ENCODE data around the gene COX20. TPM values are rescaled to one million over a fixed set of nuclear protein-coding genes. Genes with fewer than 3 reads are reported as not detected.

COX20 gene
- total RNA-seq, 1 experiment from 2014 or later, result 38.0 TPM

DNA sequence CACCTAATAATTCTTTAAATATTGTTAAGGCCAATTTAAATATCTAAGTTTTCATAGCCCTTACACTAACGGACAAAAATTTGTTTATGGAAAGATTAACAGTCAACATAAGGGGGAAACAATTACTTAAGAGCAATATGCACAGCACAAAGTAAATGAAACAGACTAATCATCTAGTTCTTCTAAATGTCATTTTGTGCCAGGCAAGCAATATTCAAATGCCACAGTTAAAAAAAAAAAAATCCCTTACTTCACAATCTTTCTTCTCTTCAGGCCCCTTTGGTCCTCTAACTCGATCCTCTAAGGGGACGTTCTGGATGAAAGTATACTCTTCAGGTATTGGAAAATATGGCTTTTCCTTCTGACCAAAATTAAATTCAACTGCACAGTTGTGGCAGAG is 22.3 kb downstream of the COX20 start:
- no peak for DNase-seq
- Histone ChIP-seq H3K4ac (ENCODE audit: low read depth, low read length) (no peak overlapping the region), H3K14ac (ENCODE audit: insufficient read depth, low read length) (no peak overlapping the region), H3K56ac (ENCODE audit: insufficient read length, low read depth, low read length) (no peak overlapping the region), H2AK5ac (ENCODE audit: insufficient read length, low read length) (no peak overlapping the region), H3K4me2 (ENCODE audit: insufficient read depth, insufficient read length, low read length) (no peak overlapping the region), H4K8ac (replicated peaks; ENCODE audit: insufficient read length, low read depth, low read length) (no peak overlapping the region), H3K79me2 (ENCODE audit: insufficient read depth, low read length) (peaks cover 37% of the 10 kb centered on the region), H3K9me3 (ENCODE audit: control insufficient read depth, low read depth, low read length) (no peaks in the 10 kb centered on the region), H2BK5ac (ENCODE audit: insufficient read length, low read length) (no peak overlapping the region), H3K23me2 (ENCODE audit: insufficient read length, low read depth, low read length, poor library complexity, severe bottlenecking) (peaks cover 7% of the 10 kb centered on the region), H3T11ph (ENCODE audit: low read length) (no peak overlapping the region), H2BK12ac (ENCODE audit: insufficient read length, low read depth, low read length) (no peak overlapping the region), H3K9ac (ENCODE audit: extremely low read depth, insufficient read length, low read length) (no peak overlapping the region), H4K5ac (ENCODE audit: insufficient read length, low read depth, low read length) (no peak overlapping the region), H2AFZ (ENCODE audit: low read length) (no peak overlapping the region), H3K27ac (ENCODE audit: insufficient read length, low read depth, low read length) (no peak overlapping the region), H3K23ac (ENCODE audit: insufficient read length, low read depth, low read length) (no peak overlapping the region), H3K79me1 (ENCODE audit: insufficient read depth, low read depth, low read length, poor library complexity, severe bottlenecking) (peaks cover 3% of the 10 kb centered on the region), H3K18ac (ENCODE audit: insufficient read length, low read depth, low read length) (no peak overlapping the region), H3K4me1 (ENCODE audit: insufficient read depth, low read length) (no peaks in the 10 kb centered on the region), H3K27me3 (ENCODE audit: insufficient read depth, low read length) (no peaks in the 10 kb centered on the region), H2BK20ac (ENCODE audit: low read depth, low read length, poor library complexity, severe bottlenecking) (no peak overlapping the region), H2BK15ac (ENCODE audit: low read depth, low read length) (no peak overlapping the region), H4K91ac (ENCODE audit: insufficient read length, low read depth, low read length) (no peak overlapping the region), H4K20me1 (ENCODE audit: control insufficient read depth, insufficient read depth, insufficient read length) (no peaks in the 10 kb centered on the region), H2BK120ac (ENCODE audit: low read depth, low read length, poor library complexity, severe bottlenecking) (no peak overlapping the region)
- Mint-ChIP-seq H3K27me3 (ENCODE audit: low read depth) (peaks cover 2% of the 10 kb centered on the region; the same call in 1 of the 2 replicates), H3K36me3 (ENCODE audit: insufficient read depth in 1 of 3, low read depth in 3 of 3) (peaks cover 84 to 98% (median 96%) of the 10 kb centered on the region in 3 experiments), H3K27ac (peak overlapping the region in 1 of 3 experiments; percentile 87; a peak in 3 of 7 replicates), H3K4me1 (peaks cover 18 to 37% of the 10 kb centered on the region in 2 experiments), H3K4me3 (no peak overlapping the region), H3K9me3 (no peaks in the 10 kb centered on the region)
- WGBS (ENCODE audit: extremely low coverage, insufficient read length, low lambda C conversion rate), result no CpG with 5 or more reads among the region's 3 CpGs
- TF ChIP-seq, protein P1, sequence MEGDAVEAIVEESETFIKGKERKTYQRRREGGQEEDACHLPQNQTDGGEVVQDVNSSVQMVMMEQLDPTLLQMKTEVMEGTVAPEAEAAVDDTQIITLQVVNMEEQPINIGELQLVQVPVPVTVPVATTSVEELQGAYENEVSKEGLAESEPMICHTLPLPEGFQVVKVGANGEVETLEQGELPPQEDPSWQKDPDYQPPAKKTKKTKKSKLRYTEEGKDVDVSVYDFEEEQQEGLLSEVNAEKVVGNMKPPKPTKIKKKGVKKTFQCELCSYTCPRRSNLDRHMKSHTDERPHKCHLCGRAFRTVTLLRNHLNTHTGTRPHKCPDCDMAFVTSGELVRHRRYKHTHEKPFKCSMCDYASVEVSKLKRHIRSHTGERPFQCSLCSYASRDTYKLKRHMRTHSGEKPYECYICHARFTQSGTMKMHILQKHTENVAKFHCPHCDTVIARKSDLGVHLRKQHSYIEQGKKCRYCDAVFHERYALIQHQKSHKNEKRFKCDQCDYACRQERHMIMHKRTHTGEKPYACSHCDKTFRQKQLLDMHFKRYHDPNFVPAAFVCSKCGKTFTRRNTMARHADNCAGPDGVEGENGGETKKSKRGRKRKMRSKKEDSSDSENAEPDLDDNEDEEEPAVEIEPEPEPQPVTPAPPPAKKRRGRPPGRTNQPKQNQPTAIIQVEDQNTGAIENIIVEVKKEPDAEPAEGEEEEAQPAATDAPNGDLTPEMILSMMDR (conservative IDR thresholded peaks at IDR 0.05), result no peak

Measured in H9 (cell line).